AG09319 (cell line): ENCODE measurements around the gene JAG2.

Source experiments
- DNase-seq: peaks from one replicate; pipeline ENCODE4 v3.0.0-alpha.2; 2010; ENCODE audit warnings: low read depth; ENCODE audit errors: extremely low read depth
- TF ChIP-seq, protein P1 (sequence below): IDR thresholded peaks from 2 replicates; pipeline ENCODE4 v1.5.1; 2011; ENCODE audit warnings: low read depth, mild to moderate bottlenecking, inconsistent platforms, low read length, moderate library complexity

Gene JAG2

DNA sequence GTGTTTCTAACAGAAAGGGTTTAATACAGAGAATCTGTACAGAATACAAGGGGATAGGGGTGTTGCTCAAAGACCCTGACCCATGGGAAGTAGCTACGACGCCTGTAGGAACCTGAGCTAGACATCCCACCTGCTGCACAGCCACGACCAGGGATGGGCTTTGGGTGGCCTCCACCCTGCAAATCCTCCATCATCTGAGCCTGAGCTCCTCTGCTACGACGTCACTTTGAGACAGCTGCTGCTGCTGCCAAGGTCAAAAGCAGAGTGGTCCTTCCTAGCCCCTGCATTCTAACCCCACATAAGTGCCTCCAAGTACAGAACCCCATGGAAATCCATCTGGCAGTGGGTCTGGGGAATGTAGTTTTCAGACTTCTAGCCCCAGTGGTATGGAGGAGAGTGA, 43.8 kb downstream of the JAG2 start:
- DNase-seq: no peak
- TF ChIP-seq, protein P1, sequence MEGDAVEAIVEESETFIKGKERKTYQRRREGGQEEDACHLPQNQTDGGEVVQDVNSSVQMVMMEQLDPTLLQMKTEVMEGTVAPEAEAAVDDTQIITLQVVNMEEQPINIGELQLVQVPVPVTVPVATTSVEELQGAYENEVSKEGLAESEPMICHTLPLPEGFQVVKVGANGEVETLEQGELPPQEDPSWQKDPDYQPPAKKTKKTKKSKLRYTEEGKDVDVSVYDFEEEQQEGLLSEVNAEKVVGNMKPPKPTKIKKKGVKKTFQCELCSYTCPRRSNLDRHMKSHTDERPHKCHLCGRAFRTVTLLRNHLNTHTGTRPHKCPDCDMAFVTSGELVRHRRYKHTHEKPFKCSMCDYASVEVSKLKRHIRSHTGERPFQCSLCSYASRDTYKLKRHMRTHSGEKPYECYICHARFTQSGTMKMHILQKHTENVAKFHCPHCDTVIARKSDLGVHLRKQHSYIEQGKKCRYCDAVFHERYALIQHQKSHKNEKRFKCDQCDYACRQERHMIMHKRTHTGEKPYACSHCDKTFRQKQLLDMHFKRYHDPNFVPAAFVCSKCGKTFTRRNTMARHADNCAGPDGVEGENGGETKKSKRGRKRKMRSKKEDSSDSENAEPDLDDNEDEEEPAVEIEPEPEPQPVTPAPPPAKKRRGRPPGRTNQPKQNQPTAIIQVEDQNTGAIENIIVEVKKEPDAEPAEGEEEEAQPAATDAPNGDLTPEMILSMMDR: no peak

GRCh38 chr14:105123981-105124765, 44.4 kb downstream of the JAG2 start:
- no peak for DNase-seq
- TF ChIP-seq, protein P1: no peak

GRCh38 chr14:105123064-105123665, 45.4 kb downstream of the JAG2 start:
- TF ChIP-seq, protein P1: no peak
- no peak for DNase-seq

DNA sequence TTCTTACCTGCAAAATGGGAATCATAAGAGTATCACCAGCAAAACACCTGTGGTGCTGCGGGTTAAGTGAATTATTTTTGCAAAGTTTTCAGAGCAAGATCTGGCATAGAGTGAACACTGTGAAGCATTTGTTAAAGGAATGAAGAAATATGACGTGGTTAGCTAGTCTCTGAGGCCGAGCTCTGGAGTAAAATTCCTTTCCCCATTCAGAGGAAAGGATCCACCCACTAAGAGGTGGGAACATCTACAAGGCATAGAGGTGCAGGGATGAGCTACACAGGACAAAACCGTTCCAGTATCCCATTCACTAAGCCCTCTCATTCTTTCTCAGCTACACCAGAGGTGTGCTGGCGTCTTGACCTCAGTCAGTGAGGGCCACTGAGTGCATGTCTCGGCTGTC, 48.5 kb downstream of the JAG2 start:
- DNase-seq: no peak
- TF ChIP-seq, protein P1: no peak

DNA sequence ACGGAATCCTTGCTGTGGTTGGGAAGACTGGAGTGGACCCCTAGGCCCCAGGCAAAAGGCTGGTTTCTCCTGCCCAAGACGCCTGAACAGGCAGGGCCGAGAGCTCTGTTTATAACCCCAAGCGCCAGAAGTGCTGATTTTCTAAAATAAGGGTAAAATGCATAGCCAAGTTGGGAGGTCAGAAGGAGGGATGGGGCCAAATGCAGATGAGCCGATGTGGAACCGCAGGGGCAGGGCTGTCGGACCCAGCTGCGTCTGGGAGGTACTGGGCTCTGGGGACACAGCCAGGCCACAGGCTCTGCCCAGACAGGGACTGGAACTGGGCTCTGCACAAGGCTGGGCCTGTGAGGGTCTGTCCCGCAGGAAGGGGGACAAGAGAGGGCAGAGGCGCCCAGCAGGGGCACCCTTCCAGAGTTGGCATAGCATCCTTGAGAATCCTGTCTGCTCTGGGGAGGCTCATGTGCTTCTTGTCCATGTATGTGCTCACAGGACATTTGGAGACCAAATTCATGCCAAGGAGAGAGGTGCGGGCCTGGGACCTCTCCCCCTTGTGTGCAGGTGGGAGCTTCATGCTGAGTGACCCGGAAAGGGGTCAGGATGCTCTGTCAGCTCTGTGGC, 49.1 kb downstream of the JAG2 start:
- TF ChIP-seq, protein P1: no peak
- DNase-seq: no peak

- TF ChIP-seq, protein P1: no peak
These were observed 49.7 kb downstream of the JAG2 start for GRCh38 chr14:105118646-105119407.

More at GRCh38 chr14:105118646-105119407, 49.7 kb downstream of the JAG2 start:
- no peak for DNase-seq
